Posterior vena cava (tissue), 2 donors: ENCODE data around the gene CDK2. TPM values are rescaled to one million over a fixed set of nuclear protein-coding genes. Genes with fewer than 3 reads are reported as not detected.
"Not testable (repeated sequence)": the region's sequence is repeated elsewhere in the genome, so short reads cannot be mapped to it uniquely, and the experiment has no call there.

Source experiments
- DNase-seq: peaks from one replicate; pipeline ENCODE4 v3.0.0-alpha.2; 2020; ENCODE audit warnings: low spot score
- intact Hi-C, 2 donors: fragments of 100-400 bp; cut with DNase I; formaldehyde crosslinking; loops; one replicate each; pipeline versions ENCODE4 v1.14.1 to v1.14.2; 2022 to 2023
- total RNA-seq, 2 donors: library from RNA; stranded (reverse); fragmentation: NEBNext Ultra II Directional; extraction: Animal tissue kit (Norgen Biotek cat#: 25700); gene quantifications; one replicate each; pipeline ENCODE4 v1.2.1, GENCODE V29; 2021
- donor health status: DM: yes; HTN: yes; CAD: no.
- donor health status: DM: yes; HTN: yes; CAD: no.

The CDK2 gene
- total RNA-seq, 2 donors from 2014 or later = 17.7 to 22.8 TPM

- intact Hi-C loops = loop anchor here in 1 of 2 donors (5.0 kb wide), 1 partner anchor 40 kb away; no protein-coding TSS in a partner anchor
- DNase-seq = no peak
Observed at GRCh38 chr12:55997535-55997859, 30.9 kb downstream of the CDK2 start.

- intact Hi-C loops = loop anchor here in 1 of 2 donors (5.0 kb wide), 1 partner anchor 38 kb away; no protein-coding TSS in a partner anchor
- not testable (repeated sequence) for DNase-seq
Observed at GRCh38 chr12:55999522-55999921, 32.9 kb downstream of the CDK2 start.

- not testable (repeated sequence) for DNase-seq
- intact Hi-C loops = loop anchor here in 1 of 2 donors (5.0 kb wide), 1 partner anchor 37 kb away; no protein-coding TSS in a partner anchor
Observed at GRCh38 chr12:55999999-56000540, 33.4 kb downstream of the CDK2 start.

- DNase-seq = no peak
- intact Hi-C loops = no loop called here
Observed at GRCh38 chr12:56001487-56002100, 35.0 kb downstream of the CDK2 start.

- intact Hi-C loops, DNase-seq: not testable (repeated sequence)
Observed at GRCh38 chr12:56003376-56003775, 36.7 kb downstream of the CDK2 start.

GRCh38 chr12:56004211-56004610 is 37.6 kb downstream of the CDK2 start:
- intact Hi-C loops = no loop called here
- DNase-seq = no peak

GRCh38 chr12:56007564-56008559 is 41.2 kb downstream of the CDK2 start:
- intact Hi-C loops = no loop called here
- no peak for DNase-seq

GRCh38 chr12:56010111-56010570 is 43.5 kb downstream of the CDK2 start:
- intact Hi-C loops = no loop called here
- no peak for DNase-seq

GRCh38 chr12:56011509-56012090 is 45.0 kb downstream of the CDK2 start:
- intact Hi-C loops = no loop called here
- no peak for DNase-seq

- intact Hi-C loops = no loop called here
- no peak for DNase-seq
Observed at GRCh38 chr12:56013482-56013881, 46.9 kb downstream of the CDK2 start.

- intact Hi-C loops = no loop called here
- DNase-seq = no peak
Observed at GRCh38 chr12:56014205-56014604, 47.6 kb downstream of the CDK2 start.

GRCh38 chr12:56017181-56017580 is 50.6 kb downstream of the CDK2 start:
- intact Hi-C loops = no loop called here
- no peak for DNase-seq

- intact Hi-C loops = no loop called here
- DNase-seq = no peak
Observed at GRCh38 chr12:56018356-56018755, 51.7 kb downstream of the CDK2 start.

- intact Hi-C loops = loop anchor here in 1 of 2 donors (10.0 kb wide), 1 partner anchor 266 kb away; no protein-coding TSS in a partner anchor
- DNase-seq = no peak
Observed at GRCh38 chr12:56020423-56021184, 54.0 kb downstream of the CDK2 start, which contains the start of gene IKZF4. Gene IKZF4 (plus strand): TSS chr12:56021043. CDS start chr12:56021494, 451 bp downstream.

GRCh38 chr12:56021889-56022497 is 55.4 kb downstream of the CDK2 start:
- intact Hi-C loops = loop anchor here in 1 of 2 donors (10.0 kb wide), 1 partner anchor 267 kb away; no protein-coding TSS in a partner anchor

More at GRCh38 chr12:56021889-56022497, 55.4 kb downstream of the CDK2 start:
- DNase-seq = no peak
